C1 segment of cervical spinal cord (tissue), 14 donors: Measurements from ENCODE around the gene TRMT2B.
"Not testable (repeated sequence)": the region's sequence is repeated elsewhere in the genome, so short reads cannot be mapped to it uniquely, and the experiment has no call there.

ENCODE experiments used
- DNase-seq, 14 donors: peaks; one replicate each; lab custom pipeline; 2025; lab: John Stamatoyannopoulos, UW

The TRMT2B gene

DNA sequence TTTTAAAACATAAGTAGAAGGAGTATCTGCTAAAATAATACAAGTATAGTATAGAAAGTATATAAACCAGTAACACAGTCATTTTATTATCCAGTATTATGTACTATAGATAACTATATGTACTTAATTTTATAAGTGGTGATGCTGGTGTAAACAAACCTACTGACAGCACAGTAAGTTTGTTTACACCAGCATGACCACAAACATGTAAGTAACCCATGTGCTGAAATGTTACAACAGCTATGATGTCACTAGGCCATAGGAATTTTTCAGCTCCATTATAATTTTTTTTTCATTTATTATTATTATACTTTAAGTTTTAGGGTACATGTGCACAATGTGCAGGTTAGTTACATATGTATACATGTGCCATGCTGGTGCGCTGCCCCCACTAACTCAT is 39.9 kb downstream of the TRMT2B start:
- DNase-seq: not testable (repeated sequence)

DNA sequence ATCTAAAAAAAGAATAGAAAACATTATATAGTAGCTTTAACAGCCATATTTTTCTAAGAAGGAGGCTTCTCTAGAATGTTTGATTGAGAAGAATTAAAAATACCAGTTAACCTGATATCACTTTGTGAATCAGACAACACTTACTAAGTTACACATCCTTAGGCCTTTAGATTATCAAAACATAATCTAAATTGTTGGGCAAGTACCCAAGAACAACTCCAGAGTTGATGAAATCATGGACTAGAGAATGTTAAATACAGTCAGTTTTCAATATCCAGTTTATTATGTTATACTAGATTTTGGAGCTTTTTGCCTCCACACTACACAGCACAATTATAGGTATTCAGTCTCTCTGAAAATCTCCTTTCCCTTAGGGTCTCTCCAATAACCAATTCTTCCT is 42.8 kb downstream of the TRMT2B start:
- DNase-seq: no peak

DNA sequence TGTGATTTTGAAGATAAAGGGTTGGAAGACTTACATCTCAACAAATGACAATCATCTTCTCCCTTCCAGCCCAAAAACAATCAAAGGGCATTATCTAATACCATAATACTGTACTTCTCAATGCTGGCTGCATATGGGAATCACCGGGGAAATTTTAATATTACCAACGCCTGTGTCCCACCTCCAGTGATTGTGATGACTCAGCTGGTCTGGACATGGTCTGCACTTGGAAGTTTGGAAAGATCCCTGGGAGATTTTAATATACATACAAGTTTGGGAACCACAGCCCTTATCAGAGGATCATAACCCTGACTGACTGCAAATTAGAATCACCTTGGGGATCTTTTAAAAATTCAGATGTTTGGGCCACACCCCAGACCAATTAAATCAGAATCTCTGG is 52.5 kb downstream of the TRMT2B start:
- DNase-seq: no peak

- DNase-seq: no peak
Observed at GRCh38 chrX:100995469-100995868, 56.4 kb downstream of the TRMT2B start.

DNA sequence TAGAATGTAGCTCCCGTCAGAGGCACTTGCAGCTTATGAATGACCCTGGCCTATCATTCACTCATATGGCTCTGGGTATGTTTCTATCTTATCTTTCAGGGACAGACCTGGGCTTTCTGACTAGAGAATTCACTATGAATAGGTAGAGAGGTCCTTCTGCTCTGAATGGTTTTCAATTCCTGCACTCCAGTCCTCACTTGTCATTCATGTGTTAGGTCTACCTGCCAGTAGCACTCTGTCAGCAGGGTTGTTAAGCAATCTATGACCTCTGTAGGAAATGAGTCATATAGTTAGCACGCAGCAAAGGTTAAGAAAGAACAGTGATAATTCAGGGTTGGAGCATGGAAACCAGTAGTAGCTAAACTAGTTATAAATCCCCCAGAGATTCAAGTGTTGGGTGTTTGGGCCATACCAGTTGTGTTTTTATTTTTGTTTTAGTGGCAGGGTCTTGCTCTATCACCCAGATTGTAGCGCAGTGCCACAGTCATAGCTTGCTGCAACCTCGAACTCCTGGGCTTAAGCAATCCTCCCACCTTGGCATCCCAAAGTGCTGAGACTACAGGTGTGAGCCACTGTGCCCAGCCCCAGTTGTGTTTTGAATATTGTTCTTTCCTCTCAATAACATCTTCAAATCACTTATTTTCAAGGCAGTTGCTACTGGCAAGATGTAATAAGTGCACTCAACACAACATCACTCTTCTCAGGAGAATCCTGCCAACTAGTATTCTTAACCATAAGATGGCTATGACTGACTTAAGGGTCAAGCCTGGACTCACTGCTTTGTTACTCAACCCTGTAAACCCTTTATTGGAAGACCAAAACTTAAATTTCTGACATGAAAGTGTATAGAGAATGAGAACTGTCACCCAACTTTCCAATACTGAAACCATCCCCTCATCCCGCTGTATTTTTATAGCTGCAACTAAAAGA is 57.3 kb downstream of the TRMT2B start:
- no peak for DNase-seq

DNA sequence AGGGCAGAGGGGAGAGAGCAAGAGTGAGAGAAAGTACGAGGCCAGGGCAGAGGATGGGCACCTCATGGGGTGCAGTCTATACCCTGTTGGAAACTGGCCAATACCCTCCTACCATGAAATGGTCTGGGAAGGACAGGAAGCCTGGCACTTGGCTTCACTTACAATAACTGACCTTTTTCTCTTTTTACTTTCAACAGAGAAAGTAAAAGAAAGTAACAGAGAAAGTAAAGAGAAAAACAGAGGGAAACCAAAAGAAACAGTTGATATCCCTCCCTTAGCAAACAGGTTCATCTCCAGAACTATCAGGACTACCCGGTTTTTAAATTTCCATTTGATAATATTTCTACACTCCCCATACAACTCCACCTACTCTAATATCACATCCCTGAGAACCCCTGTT is 61.8 kb downstream of the TRMT2B start:
- no peak for DNase-seq

- DNase-seq: no peak
Observed at GRCh38 chrX:100984818-100985217, 67.1 kb downstream of the TRMT2B start.

GRCh38 chrX:100981498-100981845 is 70.4 kb downstream of the TRMT2B start:
- DNase-seq: not testable (repeated sequence)

- DNase-seq: peak in 1 of 14 donors; percentile 58
Observed at GRCh38 chrX:100980608-100981497, 71.1 kb downstream of the TRMT2B start.

DNA sequence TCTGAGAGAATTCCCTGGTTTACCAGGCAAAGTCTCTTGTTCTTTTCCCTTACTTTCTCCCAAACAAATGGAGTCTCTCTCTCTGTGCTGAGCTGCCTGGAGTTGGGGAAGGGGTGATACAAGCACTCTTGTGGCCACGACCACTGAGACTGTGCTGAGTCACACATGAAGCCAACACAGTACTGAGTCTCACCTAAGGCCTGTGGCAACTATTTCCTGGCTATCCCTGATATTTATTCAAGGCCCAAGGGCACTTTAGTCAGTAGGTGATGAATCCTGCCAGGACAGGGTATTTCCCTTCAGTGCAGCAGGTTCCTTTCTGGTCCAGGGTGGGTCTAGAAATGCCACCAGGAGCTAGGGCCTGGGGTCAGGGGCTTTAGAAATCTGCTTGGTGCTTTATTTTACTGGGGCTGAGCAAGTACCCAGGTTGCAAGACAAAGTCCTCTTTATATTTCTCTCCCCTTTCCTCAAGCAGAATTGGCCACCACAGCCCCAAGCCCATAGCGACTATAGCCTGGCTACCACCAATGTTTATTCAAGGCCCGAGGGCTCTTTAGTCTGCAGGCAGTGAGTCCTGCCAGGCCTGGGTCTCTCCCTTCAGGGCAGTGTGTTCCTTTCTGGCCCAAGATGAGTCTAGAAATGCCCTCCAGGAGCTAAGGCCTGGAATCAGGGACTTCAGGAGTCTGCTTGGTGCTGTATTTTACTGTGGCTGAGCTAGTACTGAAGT is 71.9 kb downstream of the TRMT2B start:
- peak in 1 of 14 donors; percentile 11 for DNase-seq

DNA sequence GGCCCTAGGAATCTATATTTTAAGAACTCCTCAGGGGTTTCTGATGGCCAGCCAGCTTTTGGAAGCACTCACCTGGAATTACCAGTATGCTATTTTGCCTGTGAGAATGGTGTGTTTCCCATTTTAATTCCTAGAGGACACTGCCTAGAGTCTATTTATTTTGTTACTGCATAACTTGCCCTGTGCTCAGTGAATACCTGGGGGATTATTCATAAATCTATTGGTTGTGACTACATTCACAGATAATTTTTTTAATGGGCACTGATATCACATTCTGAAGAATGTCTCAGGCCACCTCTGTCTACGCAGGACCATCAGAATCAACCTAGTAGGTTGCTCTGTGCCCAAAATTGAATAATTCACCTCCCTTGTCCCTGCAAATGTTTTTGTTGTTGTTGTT is 75.7 kb downstream of the TRMT2B start:
- DNase-seq: no peak

DNA sequence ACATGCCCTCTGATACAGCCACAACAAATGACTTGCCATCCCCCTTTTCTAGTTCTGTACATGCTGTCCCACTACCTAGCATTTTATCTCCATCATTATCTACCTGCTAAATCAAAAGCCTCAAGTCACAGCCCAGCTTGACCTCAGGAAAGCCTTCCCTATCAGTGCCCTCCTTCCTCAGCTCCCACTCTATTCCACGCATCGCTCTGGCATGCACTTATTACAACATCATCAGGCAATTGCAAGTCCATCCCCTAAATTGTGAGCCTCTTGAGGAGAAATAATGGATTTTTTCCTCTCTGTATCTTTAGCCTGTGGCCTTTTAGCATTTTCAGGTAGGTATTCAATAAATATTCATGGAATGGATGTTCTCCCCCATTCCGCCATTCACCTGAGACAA is 76.7 kb downstream of the TRMT2B start:
- no peak for DNase-seq

DNA sequence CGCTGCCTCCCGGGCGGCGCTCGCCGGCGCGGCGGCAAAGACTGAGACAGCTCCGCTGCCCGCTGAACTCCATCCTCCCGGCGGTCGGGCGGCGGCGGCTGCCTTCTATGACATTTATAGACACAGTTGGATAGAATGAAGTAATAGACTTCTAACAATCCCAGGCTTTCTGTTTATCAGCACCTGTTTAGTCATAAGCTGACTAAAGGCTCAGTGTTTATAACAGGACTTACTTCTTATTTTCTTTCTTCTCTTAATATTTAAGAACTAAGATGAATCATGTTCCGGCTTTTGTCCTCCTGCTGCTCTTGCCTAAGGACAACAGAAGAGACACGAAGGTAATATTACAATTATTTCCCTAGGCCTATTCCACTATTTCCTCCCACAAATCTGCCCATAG is 78.5 kb downstream of the TRMT2B start:
- DNase-seq: no peak

- no peak for DNase-seq
Observed at GRCh38 chrX:100969936-100970335, 82.0 kb downstream of the TRMT2B start.

GRCh38 chrX:100969408-100969807 is 82.5 kb downstream of the TRMT2B start, which contains the start of gene ARL13A:
TSS of gene ARL13A (plus strand) at chrX:100969708. CDS start at chrX:100973690, 3,982 bp downstream.
- DNase-seq: no peak

GRCh38 chrX:100964362-100964761 is 87.5 kb downstream of the TRMT2B start:
- DNase-seq: no peak

DNA sequence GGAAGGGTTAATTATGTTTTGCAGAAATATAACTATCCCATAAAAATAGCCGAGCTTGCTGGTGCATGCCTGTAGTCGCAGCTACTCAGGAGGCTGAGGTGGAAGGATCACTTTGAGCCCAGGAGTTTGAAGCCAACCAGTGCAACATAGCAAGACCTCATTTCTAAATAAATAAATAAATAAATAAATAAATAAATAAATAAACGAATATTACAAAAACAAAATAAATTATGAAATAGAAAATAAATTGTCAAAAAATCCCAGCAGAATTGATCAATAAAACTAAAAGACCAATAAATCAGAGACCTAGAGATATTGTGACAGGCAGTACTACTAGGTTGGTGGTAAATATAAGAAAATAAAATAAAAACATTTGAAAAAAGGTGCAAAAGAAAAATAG is 89.1 kb downstream of the TRMT2B start:
- DNase-seq: no peak
